ENCODE data around the gene NKG7.

Gene NKG7

GRCh38 chr19:51325161-51325976, 47.1 kb downstream of the NKG7 start:
- DNase-seq (ENCODE audit: low read depth, low spot score): no peak
- no peak overlapping the region for H3K4me3 ChIP-seq (ENCODE audit: low read length)

GRCh38 chr19:51324167-51324481, 48.3 kb downstream of the NKG7 start:
- no peak overlapping the region for H3K4me3 ChIP-seq (ENCODE audit: low read length)
- no peak for DNase-seq (ENCODE audit: low read depth, low spot score)

GRCh38 chr19:51323481-51324166, 48.8 kb downstream of the NKG7 start:
- H3K4me3 ChIP-seq (ENCODE audit: low read length): no peak overlapping the region
- DNase-seq (ENCODE audit: low read depth, low spot score): peak; percentile 54

GRCh38 chr19:51321799-51322198, 50.7 kb downstream of the NKG7 start:
- DNase-seq (ENCODE audit: low read depth, low spot score): no peak
- no peak overlapping the region for H3K4me3 ChIP-seq (ENCODE audit: low read length)

All from Jurkat, Clone E6-1 (cell line).